HEK293T (cell line): Measurements from ENCODE around the gene SORBS1.

Experiments
- CTBP1 ChIP-seq: fragments of 450-650 bp; IDR thresholded peaks from 2 replicates; pipeline ENCODE4 v1.6.1; 2016; ENCODE audit warnings: borderline replicate concordance
- FOXK2 ChIP-seq: fragments of 450-650 bp; IDR thresholded peaks from 2 replicates; pipeline ENCODE4 v1.6.1; 2016; ENCODE audit warnings: mild to moderate bottlenecking
- HDGF ChIP-seq: fragments of 450-650 bp; IDR thresholded peaks from 2 replicates; pipeline ENCODE4 v1.6.1; 2017; ENCODE audit warnings: antibody characterized with exemption, borderline replicate concordance
- L3MBTL2 ChIP-seq: fragments of 450-650 bp; conservative IDR thresholded peaks from 2 replicates; pipeline ENCODE4 v1.6.1; 2016; ENCODE audit warnings: mild to moderate bottlenecking
- NFRKB ChIP-seq: fragments of 450-650 bp; IDR thresholded peaks from 2 replicates; pipeline ENCODE4 v1.6.1; 2016; ENCODE audit warnings: mild to moderate bottlenecking, moderate library complexity
- PKNOX1 ChIP-seq: fragments of 450-650 bp; IDR thresholded peaks from 2 replicates; pipeline ENCODE4 v1.6.1; 2016

DNA sequence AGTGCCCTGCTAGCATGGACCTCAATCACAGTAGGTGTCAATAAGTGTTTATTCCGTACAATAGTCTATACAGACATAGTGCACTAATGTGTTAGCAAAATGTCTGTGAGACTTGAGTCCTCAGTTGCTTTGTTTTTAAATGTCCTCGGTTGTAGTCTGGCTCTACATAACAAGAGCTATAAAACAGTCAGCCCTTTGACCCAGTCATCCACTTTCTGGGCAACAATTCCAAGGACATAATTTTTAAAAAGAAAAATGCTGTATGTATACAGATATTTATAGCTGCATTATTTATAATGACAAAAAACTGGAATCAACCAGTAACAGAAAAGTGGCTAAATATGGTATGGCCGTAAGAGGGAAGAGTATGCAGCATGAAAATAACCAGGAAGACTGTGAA, 267.5 kb downstream of the SORBS1 start:
- no peak for TF ChIP-seq PKNOX1
- no peak for TF ChIP-seq HDGF
- TF ChIP-seq CTBP1 = no peak
- no peak for TF ChIP-seq FOXK2
- no peak for TF ChIP-seq NFRKB
- TF ChIP-seq L3MBTL2 = no peak
